Astrocyte (in vitro differentiated cells and primary cell): ENCODE measurements around the gene HDAC10.

Experiments
- EZH2 ChIP-seq: IDR thresholded peaks from 2 replicates; pipeline ENCODE4 v1.6.1; 2012; ENCODE audit warnings: mild to moderate bottlenecking, low read length, inconsistent platforms; ENCODE audit not compliant: insufficient read depth
- TF ChIP-seq, protein P1 (sequence below): IDR thresholded peaks from 2 replicates; pipeline ENCODE4 v1.5.1; 2011; ENCODE audit warnings: low read depth, mild to moderate bottlenecking, inconsistent platforms, low read length, moderate library complexity; ENCODE audit not compliant: insufficient read depth

DNA sequence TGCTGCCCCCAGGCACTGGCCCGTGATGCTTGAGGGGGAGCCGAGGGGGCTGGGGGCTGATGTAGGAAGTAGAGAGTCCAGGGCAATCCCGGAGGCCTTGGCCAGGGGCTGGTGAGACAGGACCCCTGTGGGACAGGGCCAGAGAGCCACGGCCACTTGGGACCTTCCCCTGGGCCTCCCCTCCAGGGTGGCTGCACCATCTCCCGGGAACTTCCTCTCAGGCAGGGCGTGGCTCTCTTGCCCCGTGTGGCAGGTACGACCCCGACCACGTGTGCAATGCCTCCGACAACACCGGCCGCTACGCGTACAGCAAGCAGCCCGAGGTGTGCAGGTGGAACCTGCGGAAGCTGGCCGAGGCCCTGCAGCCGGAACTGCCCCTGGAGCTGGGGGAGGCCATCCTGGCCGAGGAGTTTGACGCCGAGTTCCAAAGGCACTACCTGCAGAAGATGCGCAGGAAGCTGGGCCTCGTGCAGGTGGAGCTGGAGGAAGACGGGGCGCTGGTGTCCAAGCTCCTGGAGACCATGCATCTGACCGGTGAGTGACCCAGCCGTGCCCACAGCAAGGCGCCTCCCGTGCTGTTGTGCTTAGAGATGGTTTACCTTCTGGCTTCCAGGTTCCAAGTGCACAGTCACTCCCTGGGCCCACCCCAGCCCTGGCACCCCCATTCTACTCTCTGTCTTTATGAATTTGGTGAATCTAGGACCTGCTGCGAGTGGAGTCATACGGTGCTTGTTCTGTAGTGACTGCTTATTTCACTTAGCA lies 40.5 kb downstream of the HDAC10 start:
- TF ChIP-seq, protein P1, sequence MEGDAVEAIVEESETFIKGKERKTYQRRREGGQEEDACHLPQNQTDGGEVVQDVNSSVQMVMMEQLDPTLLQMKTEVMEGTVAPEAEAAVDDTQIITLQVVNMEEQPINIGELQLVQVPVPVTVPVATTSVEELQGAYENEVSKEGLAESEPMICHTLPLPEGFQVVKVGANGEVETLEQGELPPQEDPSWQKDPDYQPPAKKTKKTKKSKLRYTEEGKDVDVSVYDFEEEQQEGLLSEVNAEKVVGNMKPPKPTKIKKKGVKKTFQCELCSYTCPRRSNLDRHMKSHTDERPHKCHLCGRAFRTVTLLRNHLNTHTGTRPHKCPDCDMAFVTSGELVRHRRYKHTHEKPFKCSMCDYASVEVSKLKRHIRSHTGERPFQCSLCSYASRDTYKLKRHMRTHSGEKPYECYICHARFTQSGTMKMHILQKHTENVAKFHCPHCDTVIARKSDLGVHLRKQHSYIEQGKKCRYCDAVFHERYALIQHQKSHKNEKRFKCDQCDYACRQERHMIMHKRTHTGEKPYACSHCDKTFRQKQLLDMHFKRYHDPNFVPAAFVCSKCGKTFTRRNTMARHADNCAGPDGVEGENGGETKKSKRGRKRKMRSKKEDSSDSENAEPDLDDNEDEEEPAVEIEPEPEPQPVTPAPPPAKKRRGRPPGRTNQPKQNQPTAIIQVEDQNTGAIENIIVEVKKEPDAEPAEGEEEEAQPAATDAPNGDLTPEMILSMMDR = no peak
- no peak for TF ChIP-seq EZH2
